ENCODE results near the gene HSPA4L.

The HSPA4L gene

DNA sequence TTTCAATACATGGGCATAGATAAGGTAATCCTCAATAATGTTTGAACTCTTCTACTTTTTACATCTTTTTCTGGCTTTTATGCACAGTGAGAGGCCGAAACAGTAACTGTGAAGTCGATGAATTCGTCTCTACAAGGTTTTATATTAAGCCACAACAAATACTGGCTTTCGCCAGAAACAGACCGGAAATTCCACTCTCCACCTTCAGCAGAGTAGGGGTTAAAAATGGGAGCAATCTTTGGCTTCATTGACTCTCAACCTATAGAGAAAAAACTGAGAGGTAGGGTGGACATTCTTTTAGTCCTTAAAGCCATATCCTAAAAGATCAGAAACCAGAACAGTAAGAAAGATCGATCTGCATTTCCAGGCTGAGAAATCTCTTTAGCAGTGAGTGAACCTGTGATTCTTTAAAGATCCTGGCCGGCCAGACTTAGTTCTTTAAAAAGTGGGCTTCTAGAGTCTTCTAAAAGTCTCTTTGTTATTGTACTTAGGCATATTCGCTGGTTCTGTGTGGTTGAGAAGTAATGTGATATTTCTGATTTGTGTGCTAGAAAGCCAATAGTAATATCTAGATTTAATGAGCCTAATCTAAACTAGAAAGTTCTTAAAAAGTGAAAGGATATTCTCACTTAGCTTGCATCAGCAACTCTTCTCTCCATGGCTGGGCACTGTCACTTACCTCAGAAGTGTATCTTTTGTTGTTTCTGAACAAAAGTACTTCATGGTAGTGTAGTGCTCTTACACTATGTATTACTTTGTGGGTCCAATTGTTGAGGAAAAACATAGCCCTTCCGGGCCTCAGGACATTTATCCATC, 2.0 kb downstream of the HSPA4L start:
- DNase-seq: no peak

DNA sequence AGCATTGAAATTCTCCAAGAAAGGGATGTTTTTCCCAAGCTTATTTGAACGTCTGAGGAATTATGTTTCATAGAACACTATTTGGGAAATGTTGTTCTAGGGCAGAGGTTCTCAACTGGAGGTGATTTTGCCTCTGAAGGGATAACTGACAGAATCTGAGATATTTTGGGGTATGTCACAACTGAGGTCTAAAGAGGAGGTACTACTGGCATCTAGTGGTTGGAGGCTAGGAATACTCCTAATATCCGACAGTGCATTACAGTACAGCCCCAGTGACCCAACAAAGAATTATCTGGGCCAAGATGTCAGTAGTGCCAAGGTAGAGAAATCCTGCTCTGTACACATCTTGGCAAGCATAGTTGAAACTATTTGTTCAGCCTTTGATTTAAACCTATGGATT, 6.4 kb downstream of the HSPA4L start:
- DNase-seq: no peak

DNA sequence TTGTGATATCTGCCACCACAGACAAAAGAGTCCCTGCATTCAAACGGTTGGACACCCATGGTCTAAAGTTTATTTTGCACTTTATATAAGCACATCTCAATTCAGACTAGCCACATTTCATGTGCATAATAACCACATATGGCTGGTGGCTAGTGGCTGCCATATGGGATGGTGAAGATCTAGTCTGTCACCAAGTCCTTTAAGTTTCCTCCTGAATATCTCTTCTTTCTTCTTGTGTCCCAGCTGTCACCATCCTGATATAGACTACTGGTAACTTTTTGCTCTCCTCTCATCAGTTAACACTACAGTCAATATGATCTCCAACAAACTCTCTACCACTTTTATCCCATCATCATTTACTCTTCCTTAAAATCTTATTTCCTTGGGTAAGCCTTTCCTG, 9.3 kb downstream of the HSPA4L start:
- no peak for DNase-seq

DNA sequence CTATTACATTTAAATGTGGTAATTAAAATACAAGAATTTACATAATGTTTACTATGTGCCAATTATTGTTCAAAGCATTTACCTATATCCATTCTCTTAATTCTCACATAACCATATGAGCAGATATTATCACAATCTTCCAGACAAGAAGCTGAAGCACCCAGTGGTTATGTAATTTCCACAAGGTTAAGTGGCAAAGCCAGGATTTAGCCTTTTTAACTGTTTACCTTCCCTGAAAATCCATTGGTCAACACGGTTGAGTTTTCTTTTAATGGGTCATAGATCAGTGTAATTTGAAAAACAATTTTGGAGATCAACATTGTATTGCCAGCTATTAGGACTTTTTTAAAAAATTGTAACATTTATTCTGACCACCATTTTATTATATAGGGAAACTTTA, 11.4 kb downstream of the HSPA4L start:
- no peak for DNase-seq

DNA sequence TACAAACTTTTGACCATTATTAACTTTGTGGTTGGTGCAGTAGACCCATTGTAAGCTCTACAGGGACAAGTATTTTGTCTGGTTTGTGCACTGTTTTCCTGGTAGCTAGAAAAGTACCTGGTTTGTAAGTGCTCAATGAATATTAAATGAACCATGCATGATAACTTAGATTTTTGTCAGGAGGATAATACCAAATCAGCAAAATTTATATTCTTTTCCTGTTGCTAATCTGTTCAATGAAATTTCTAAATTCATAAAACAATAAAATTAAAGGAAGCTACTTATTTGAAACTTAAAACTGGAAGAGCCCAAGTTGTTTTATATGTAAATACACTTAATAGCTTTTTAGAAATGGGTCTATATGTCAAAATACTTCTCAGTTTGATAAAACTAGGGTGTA, 17.6 kb downstream of the HSPA4L start:
- no peak for DNase-seq

DNA sequence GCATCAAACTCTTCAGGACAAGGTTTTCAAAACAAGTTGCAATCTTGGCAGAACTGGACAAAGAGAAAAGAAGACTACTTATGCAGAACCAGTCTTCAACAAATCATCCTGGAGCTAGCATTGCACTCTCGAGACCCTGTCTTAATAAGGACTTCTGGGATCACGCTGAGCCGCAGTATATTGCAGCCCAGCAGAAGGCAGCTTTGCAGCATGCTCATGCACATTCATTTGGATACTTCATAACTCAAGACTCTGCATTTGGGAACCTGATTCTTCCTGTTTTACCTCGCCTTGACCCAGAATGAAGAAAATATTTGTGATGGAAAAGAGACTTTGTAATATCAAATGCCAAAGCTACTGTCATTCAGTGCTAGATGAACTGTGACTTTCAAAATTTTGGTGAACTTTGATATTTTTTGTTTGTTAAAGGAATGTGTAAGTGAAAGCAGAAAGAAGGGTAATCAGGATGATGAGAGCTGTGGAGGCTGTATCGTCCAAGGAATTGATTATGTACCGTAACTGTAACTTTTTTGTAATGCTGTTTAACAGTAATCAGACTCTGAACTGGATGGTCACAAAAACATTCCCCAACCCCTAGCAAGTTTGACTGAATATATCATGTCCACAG, 27.2 kb downstream of the HSPA4L start:
- DNase-seq: no peak

DNA sequence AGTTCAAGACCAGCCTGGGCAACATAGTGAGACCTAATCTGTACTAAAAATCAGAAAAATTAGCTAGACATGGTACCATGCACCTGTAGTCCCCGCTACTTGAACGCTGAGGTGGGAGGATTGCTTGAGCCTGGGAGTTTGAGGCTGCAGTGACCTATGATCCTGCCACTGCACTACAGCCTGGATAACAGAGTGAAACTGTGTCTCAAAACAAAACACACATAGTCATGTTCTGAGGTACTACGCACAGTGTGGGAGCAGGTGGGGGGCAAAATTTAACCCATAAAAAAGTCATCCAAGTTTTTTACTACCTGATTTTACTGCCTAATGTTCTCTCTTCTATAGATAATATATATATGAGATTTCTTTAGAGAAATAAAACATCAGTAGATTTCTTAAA, 28.4 kb downstream of the HSPA4L start:
- DNase-seq: no peak

DNA sequence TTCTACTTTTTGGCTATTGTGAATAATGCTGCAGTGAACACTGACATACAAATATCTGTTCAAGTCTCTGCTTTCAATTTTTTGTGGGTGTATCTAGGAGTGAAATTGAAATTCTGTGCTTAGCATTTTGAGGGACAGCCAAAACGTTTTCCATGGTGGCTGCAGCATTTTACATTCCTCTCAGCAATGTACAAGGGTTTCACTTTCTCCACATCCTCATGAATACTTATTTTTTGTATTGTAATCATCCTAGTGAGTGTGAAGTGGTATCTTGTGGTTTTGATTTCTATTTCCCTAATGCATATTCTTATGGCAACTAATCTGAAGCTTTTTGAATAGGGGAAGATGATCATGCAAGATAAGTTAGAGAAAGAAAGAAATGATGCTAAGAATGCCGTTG, 40.3 kb downstream of the HSPA4L start:
- no peak for DNase-seq

DNA sequence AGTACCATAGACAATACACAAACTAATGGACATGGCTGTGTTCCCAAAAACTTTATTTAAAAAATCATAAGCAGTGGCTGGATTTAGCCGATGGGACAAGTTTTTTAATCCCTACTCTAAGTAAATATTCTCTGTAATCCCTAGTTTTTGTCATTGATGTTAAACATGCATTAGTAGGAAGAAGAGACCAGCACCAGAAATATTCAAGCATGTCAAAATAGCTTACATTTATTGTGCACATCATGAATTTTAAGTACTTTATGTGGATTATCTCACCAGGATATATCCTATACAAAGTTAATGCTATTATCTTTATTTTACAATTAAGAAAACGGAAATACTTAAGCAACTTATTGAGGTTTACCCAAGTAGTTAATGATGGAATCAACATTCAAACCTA, 46.0 kb downstream of the HSPA4L start:
- DNase-seq: no peak

DNA sequence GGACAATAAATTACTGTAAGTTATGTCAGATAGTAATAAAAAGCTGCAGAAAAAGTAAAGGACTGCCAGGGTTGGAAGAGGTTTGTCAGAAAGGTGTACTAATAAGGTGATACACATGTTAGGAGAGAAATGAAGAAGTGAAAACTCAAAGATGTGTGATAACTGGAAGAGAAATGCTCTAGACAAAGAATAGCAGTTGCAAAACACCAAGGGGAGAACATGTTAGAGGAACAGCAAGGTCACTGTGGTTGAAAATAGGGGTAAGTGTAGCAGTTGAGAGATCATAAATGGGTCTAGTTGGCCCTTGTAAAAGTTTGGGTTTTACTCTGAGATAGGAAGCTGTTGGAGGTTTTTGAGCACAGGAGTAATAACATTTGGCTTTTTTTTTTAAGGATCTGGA, 46.9 kb downstream of the HSPA4L start:
- no peak for DNase-seq

DNA sequence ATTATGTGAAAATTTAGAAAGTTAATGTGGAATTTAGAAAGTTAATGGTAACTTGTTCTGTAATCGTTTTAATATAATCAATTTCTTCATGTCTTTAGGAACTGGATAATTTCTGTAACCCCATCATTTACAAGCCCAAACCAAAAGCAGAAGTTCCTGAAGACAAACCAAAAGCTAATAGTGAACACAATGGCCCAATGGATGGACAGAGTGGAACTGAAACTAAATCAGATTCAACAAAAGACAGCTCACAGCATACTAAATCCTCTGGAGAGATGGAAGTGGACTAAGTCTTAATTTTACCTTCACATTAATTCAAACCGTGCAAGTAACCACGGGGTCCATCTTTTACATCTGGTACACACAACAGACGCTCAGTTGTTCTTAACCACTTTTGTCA, 50.5 kb downstream of the HSPA4L start:
- DNase-seq: no peak

DNA sequence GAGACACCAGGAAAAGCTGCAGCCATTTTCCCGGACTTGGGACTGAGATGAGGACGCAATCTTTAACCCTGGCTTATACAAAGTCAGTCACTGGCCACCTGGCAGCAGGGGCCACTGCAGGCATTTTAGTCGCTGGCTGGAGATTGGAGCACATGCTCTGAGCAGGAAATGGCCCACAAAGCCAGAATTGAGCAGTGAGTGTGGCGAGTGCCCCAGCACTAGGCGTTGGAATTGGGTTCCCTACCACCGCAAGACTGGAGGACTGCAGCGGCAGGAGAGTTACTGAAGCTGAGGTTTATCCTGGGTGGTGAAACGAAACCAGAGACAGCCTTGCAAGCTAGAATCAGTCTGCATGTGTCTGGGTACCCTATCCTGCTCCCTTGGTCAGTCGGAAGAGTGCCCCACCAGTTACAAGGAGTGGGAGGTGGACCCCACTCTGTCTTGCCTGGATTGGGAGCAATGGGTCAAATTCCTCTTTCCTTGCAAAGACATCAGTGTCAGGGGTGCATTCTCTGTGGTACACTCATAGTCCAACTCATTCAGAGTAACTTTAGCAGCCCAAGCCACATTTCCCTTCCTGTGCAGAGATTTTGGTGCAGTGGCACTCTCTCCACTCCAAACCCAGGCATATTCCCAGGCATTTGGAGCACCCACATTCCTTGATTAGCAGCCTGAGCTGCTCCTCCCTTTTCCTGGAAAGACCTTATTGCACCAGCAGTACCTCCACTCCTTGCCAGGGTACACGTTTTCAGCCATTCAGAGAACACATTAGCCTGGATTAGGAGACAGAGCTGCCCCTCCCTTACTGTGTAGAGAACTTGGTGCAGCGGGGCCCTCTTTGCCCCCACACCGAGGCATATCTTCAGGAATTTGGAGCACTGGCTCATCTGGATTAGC, 61.8 kb downstream of the HSPA4L start:
- DNase-seq: no peak

DNA sequence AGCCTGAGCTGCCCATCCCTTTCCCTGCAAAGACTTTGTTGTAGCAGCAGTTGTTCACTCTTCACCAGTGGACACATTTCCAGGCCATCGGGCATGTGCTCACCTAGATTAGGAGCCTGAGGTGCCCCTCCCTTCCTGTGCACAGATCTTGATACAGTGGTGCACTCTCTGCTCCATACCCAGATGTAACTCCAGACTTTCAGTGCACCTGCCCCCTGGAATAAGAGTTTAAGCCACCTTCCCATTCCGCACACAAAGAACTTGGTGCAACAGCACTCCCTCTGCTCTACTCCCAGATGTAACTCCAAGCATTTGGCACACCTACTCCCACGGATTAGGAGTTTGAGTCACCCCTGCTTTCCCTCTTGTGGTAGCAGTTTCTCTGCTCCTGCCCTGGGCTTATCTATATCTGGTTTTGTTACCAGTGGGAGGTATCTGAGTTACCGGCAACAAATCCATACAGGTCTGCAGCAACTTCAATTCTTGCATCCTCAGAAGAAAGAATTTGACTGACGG, 62.5 kb downstream of the HSPA4L start:
- no peak for DNase-seq

DNA sequence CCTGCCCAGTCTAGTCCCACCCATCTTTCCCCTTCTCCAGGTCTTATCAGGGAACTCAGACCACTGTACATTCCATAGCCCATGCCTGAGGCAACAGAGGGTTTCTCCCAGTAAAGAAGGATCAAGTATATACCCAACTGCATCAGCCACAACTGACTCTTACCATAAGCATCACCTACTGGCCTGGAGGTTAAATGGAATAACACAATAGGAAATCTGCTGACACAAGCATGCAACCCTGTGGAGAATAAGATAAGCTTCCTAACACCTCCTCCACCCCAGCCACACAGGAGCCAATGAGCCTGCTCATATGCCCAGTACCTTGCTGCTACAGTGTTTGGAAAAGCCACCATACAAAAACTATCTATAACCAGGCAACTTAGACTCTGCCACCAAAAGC, 63.9 kb downstream of the HSPA4L start:
- no peak for DNase-seq

DNA sequence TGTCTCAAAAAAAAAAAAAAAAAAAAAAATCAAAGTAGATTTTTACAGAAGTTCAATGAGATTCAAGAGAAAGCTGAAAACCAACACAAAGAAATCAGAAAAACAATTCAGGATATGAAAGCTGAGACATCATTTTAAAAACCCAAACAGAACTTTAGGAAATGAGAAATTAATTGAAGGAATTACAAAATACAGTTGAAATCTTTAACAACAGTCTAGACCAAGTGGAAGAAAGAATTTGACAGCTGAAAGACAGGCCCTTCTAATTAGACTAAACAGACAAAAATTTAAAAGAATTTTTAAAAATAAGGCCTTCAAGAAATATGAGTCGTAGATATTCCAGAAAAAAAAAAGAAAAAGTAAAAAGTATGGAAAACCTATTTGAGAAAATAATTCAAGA, 64.6 kb downstream of the HSPA4L start:
- DNase-seq: no peak

DNA sequence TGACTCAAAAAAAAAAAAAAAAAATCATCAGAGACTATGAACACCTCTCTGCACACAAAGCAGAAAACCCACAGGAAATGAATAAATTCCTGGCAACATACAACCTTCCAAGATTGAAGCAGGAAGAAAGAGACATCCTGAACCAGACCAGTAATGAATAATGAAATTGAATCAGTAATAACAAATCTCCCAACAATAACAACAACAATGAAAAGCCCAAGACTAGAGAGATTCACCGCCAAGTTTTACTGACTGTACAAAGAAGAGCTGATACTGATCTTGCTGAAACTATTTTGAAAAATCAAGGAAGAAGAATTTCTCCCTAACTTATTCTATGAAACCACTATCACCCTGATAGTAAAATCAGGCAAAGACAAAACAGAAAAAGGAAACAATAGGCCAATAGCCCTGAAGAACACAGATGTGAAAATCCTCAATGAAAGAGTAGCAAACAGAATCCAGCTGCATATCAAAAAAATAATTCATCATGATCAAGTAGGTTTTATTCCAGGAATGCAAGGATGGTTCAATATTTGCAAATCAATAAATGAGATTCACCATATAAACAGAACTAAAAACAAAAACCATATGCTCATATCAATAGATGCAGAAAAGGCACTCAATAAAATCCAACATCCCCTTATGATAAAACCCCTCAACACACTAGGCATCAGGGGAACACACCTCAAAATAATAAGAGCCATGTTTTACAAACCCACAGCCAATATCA, 67.5 kb downstream of the HSPA4L start:
- DNase-seq: no peak

DNA sequence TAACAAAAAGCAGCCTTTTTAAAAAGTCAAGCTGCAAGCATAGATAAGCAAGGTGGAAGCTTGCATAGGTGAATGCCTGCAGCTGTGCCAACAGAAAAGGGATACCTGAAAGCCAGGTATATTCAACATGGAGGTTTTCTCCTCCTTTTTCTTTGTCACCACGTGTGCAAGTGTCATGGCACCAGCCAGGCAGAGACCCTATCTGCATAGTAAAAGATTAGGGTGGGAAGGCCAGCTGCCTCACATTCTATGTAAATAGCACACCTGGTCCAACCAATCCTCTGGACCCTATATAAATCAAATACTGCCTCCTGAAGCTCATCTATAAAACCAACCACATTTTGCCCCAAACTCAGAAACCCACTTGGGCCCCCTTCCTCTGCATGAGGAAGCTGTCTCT, 70.5 kb downstream of the HSPA4L start:
- DNase-seq: no peak

DNA sequence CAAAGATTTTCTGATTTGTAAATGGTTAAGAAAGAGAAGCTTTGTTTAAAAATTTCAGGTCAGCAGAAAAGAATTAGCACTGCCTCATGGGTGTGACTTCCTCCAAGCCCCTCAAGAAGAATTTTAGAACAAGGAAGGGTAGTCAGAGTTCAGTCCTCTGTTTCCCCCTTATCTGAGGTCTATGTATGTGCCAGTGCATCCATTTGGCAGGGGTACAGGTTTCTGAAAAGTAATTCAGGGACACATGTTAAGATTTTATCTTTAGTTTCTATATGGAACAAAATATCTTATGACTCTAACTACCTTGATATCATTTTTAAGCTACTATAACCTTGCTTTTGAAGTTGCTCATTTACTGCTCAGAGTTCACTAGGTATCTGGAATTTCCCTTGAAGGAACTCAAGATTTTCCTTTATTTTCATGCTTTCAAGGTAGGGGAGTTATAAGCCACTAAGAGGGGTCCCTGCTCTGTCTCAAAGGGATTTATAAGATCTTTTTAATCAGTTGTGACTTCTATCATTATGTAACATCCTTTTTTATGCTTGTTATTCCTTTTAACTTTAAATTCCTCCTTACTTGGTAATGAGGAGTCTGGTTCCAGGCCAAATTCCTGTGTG, 74.2 kb downstream of the HSPA4L start:
- DNase-seq: no peak

DNA sequence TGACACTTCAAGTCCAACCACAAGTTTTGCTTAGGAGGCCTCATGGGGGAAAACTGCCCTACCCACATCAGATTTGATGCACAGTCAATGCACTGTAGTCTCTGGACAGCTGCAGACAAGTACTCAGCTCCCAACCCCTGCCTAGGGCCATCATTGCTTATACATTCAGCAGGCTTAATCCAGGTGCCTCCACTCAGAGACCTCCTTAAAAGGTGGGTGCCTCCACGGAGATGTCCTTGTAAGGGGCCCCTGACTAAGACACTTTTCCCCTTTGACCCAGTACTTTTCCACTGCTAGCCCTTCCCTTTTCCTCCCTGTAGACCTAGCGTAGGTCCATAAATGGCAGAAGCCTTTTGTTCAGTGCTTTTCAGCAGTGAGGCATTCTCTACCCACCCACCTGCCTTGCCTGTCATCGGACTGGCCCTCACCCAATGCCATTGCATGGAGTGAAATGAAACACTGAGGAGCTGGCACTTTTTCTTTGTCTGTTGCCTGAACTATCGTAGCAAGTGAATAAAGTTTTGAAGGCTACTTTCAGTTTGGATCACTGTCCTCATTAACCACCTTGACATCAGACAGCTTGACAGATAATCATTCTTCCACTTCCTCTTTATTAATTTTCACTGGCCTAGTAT, 74.8 kb downstream of the HSPA4L start:
- no peak for DNase-seq

DNA sequence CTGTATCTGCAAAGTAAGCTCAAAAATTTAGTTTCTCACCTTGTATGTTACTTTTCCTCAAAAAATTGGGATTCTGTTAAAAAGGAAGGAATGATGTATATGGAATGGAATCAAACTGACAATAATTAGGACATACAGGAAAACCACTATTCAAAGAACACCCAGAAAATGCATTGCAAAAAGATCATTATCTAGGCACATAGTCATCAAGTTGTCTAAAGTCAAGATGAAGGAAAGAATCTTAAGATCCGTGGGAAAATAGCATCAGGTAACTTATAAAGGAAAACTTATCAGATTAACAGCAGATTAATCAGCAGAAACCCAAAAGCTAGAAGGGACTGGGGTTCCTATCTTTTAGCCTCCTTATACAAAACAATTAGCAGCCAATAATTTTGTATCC, 75.5 kb downstream of the HSPA4L start:
- DNase-seq: no peak

DNA sequence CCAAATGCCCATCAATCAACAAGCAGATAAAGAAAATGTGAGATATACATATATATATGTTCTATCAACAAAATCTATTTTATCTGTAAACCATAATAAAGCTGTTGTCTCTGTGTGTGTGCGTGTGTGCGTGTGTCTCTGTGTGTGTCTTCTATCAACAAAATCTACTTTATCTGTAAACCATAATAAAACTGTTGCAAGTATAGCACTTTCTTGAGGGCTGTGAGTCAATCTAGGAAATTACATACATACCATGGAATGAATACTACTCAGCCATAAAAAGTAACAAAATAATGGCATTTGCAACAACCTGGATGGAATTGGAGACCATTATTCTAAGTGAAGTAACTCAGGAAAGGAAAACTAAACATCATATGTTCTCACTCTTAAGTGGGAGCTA, 86.1 kb downstream of the HSPA4L start:
- DNase-seq: no peak

DNA sequence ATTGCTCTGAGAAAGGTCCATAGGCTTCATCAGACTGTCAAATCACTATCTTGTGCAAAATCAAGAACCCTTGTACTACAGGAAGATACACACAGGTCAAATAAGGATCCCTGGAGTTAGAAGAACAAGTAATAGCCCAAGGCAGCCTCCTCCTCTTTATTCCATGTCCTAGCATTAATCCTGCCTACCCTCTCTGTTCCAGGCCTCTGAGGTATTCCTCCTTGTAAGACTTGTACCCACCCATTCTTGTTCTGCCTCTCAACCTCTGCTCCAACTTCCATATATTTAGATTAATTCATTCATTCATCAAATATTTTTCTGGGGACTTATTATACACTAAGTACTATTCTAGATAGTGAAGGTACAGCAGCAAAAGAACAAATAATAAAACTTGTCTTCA, 88.2 kb downstream of the HSPA4L start:
- DNase-seq: no peak
